GM12878 (cell line): ENCODE results near the gene HERC2.

Experiments
- ASH2L ChIP-seq: fragments of 300-600, 200-600 bp; sonication (generic); IDR thresholded peaks from 2 replicates; pipeline ENCODE4 v1.6.1; 2017; ENCODE audit warnings: low read depth, mild to moderate bottlenecking, borderline replicate concordance
- ATF3 ChIP-seq: IDR thresholded peaks from 2 replicates; pipeline ENCODE4 v1.6.1; 2011; ENCODE audit warnings: low read depth, mild to moderate bottlenecking, low read length, moderate library complexity, borderline replicate concordance; ENCODE audit errors: extremely low read depth
- BHLHE40 ChIP-seq, 2 experiments: fragments of 450-650 bp in 1 of 2; IDR thresholded peaks; 2 replicates each; pipeline ENCODE4 v1.6.1; 2011 to 2017; ENCODE audit warnings: low read depth in 2 of 2, borderline replicate concordance in 1 of 2, improper control_type of control experiment in 1 of 2, low read length in 1 of 2, mild to moderate bottlenecking in 1 of 2
- CTCF ChIP-seq, 3 experiments: IDR thresholded peaks in 2 of 3; conservative IDR thresholded peaks in 1 of 3; 2 replicates each; pipeline ENCODE4 v1.5.1; 2011; ENCODE audit warnings: low read depth in 3 of 3, low read length in 3 of 3, mild to moderate bottlenecking in 3 of 3, control low read depth in 2 of 3, moderate library complexity in 2 of 3, inconsistent platforms in 1 of 3, mixed read lengths in 1 of 3; ENCODE audit not compliant: control insufficient read depth in 2 of 3, insufficient read depth in 1 of 3; ENCODE audit errors: extremely low read depth in 1 of 3
- FOXM1 ChIP-seq: IDR thresholded peaks from 2 replicates; pipeline ENCODE4 v1.6.1; 2012; ENCODE audit warnings: low read depth, mild to moderate bottlenecking, inconsistent platforms, low read length, moderate library complexity
- KDM1A ChIP-seq: fragments of 200-600 bp; sonication (generic); IDR thresholded peaks from 2 replicates; pipeline ENCODE4 v1.6.1; 2016; ENCODE audit warnings: borderline replicate concordance
- MAX ChIP-seq: IDR thresholded peaks from 2 replicates; pipeline ENCODE4 v1.6.1; 2012; ENCODE audit warnings: low read depth, low read length, improper control_type of control experiment
- POLR2A ChIP-seq: IDR thresholded peaks from 2 replicates; pipeline ENCODE4 v1.6.1; 2011; ENCODE audit warnings: low read depth, mild to moderate bottlenecking, low read length
- POLR2AphosphoS2 ChIP-seq: IDR thresholded peaks from 2 replicates; pipeline ENCODE4 v1.6.1; 2011; ENCODE audit warnings: low read depth, mild to moderate bottlenecking, low read length, improper control_type of control experiment, moderate library complexity
- POLR2AphosphoS5 ChIP-seq: IDR thresholded peaks from 2 replicates; pipeline ENCODE4 v1.6.1; 2011; ENCODE audit warnings: mild to moderate bottlenecking, low read length, inconsistent platforms
- SIN3A ChIP-seq: IDR thresholded peaks from 2 replicates; pipeline ENCODE4 v1.6.1; 2012; ENCODE audit warnings: low read depth, low read length, improper control_type of control experiment
- TAF1 ChIP-seq: IDR thresholded peaks from 2 replicates; pipeline ENCODE4 v1.6.1; 2011; ENCODE audit warnings: mild to moderate bottlenecking, low read depth, low read length, borderline replicate concordance
- USF1 ChIP-seq: IDR thresholded peaks from 2 replicates; pipeline ENCODE4 v1.6.1; 2011; ENCODE audit warnings: borderline replicate concordance, low read depth, mild to moderate bottlenecking, moderate library complexity, mixed read lengths, low read length; ENCODE audit not compliant: insufficient read depth; ENCODE audit errors: extremely low read length
- ZNF24 ChIP-seq: fragments of 450-650 bp; IDR thresholded peaks from 2 replicates; pipeline ENCODE4 v1.6.1; 2017; ENCODE audit warnings: antibody characterized with exemption, mild to moderate bottlenecking

- no peak for TF ChIP-seq TAF1
- no peak for TF ChIP-seq MAX
- TF ChIP-seq ATF3, result no peak
- no peak for TF ChIP-seq FOXM1
- TF ChIP-seq USF1, result no peak
- TF ChIP-seq SIN3A, result no peak
- TF ChIP-seq ASH2L, result no peak
- TF ChIP-seq BHLHE40 (IDR thresholded peaks at IDR 0.05; ENCODE audit: borderline replicate concordance in 1 of 2, low read depth in 2 of 2, low read length in 1 of 2), result no peak
- no peak for TF ChIP-seq POLR2AphosphoS2
- TF ChIP-seq POLR2A, result no peak
- no peak for TF ChIP-seq POLR2AphosphoS5
- no peak for TF ChIP-seq CTCF (IDR thresholded peaks at IDR 0.05 in 2 of 3, conservative IDR thresholded peaks at IDR 0.05 in 1 of 3; ENCODE audit: control insufficient read depth in 2 of 3, extremely low read depth in 1 of 3, insufficient read depth in 1 of 3, low read depth in 3 of 3, low read length in 3 of 3)
- no peak for TF ChIP-seq ZNF24
- no peak for TF ChIP-seq KDM1A
Observed at GRCh38 chr15:28110481-28110881, 211.5 kb downstream of the HERC2 start.
